Left hindlimb (tissue), 1 donor: ENCODE data around the gene ARHGEF16.

Experiments
- DNase-seq: peaks from one replicate; pipeline ENCODE4 v3.0.0-alpha.2; 2018

Gene ARHGEF16

GRCh38 chr1:3469104-3469848 lies 14.8 kb downstream of the ARHGEF16 start:
- DNase-seq: peak; percentile 24

- peak; percentile 24 for DNase-seq
These were observed 15.6 kb downstream of the ARHGEF16 start for GRCh38 chr1:3469849-3470649.

- peak; percentile 18 for DNase-seq
These were observed 16.3 kb downstream of the ARHGEF16 start for GRCh38 chr1:3470650-3471355.

GRCh38 chr1:3471356-3472087 lies 17.1 kb downstream of the ARHGEF16 start:
- DNase-seq: peak; percentile 59

- peak; percentile 10 for DNase-seq
These were observed 17.8 kb downstream of the ARHGEF16 start for GRCh38 chr1:3472088-3472850.

GRCh38 chr1:3472906-3473305 lies 18.4 kb downstream of the ARHGEF16 start:
- no peak for DNase-seq

GRCh38 chr1:3473381-3473844 lies 18.9 kb downstream of the ARHGEF16 start:
- DNase-seq: peak; percentile 73

GRCh38 chr1:3474016-3474415 lies 19.6 kb downstream of the ARHGEF16 start:
- DNase-seq: no peak

- no peak for DNase-seq
These were observed 20.0 kb downstream of the ARHGEF16 start for GRCh38 chr1:3474421-3474820.

GRCh38 chr1:3475839-3476573 lies 21.5 kb downstream of the ARHGEF16 start:
- DNase-seq: no peak

GRCh38 chr1:3476666-3477065 lies 22.2 kb downstream of the ARHGEF16 start:
- no peak for DNase-seq

GRCh38 chr1:3477241-3477995 lies 23.0 kb downstream of the ARHGEF16 start:
- DNase-seq: no peak

- DNase-seq: no peak
These were observed 23.7 kb downstream of the ARHGEF16 start for GRCh38 chr1:3478187-3478586.

- no peak for DNase-seq
These were observed 25.3 kb downstream of the ARHGEF16 start for GRCh38 chr1:3479511-3480368.

- no peak for DNase-seq
These were observed 25.9 kb downstream of the ARHGEF16 start for GRCh38 chr1:3480369-3480719.

GRCh38 chr1:3481046-3481445 lies 26.6 kb downstream of the ARHGEF16 start:
- no peak for DNase-seq

- DNase-seq: no peak
These were observed 27.4 kb downstream of the ARHGEF16 start for GRCh38 chr1:3481836-3482375.

GRCh38 chr1:3482378-3482849 lies 27.9 kb downstream of the ARHGEF16 start:
- no peak for DNase-seq

GRCh38 chr1:3483380-3483779 lies 28.9 kb downstream of the ARHGEF16 start:
- DNase-seq: no peak
